ENCODE measurements around the gene PBX1. TPM values are rescaled to one million over a fixed set of nuclear protein-coding genes. Genes with fewer than 3 reads are reported as not detected.

Gene PBX1
- total and polyA plus RNA-seq, 2 experiments from 2014 or later = 40.0 to 104 TPM

DNA sequence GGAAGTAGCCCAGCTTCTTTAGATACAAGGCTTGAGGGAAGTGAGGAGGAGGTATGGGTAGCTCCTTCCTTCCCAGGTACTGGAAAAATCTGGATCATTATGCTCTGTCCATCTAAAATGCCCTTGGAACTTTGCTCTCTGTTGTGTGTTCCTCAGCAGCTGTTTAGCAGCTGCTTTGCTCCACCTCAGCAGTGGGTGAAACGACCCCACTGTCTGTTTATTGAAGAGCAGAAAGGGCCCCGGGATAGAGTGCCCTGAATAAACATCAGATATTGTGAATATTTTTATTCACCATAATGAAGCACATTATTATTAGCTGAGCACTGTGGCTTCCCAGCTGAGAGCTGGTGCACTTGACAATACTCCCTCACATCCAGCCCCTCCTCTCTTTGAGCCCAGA, 237.9 kb downstream of the PBX1 start:
- no peak for ATAC-seq
- no peaks in the 10 kb centered on the region for H3K4me1 ChIP-seq (ENCODE audit: insufficient read depth)
- H3K4me3 ChIP-seq = no peak overlapping the region
- peaks cover 9% of the 10 kb centered on the region; the same call in 1 of the 2 replicates for H4K20me1 ChIP-seq (replicated peaks; ENCODE audit: insufficient read depth)
- no peaks in the 10 kb centered on the region for H3K27me3 Mint-ChIP-seq (ENCODE audit: insufficient read depth, low read depth, poor library complexity)
- no peak overlapping the region for H3K4me2 ChIP-seq
- H3F3A ChIP-seq (replicated peaks; ENCODE audit: low read depth) = no peaks in the 10 kb centered on the region
- no peaks in the 10 kb centered on the region for H3K4me1 Mint-ChIP-seq
- no peaks in the 10 kb centered on the region for H3K27me3 ChIP-seq (ENCODE audit: insufficient read depth)
- H3K9me3 Mint-ChIP-seq = no peaks in the 10 kb centered on the region
- H3K36me3 Mint-ChIP-seq (ENCODE audit: low read depth) = peaks cover 41% of the 10 kb centered on the region
- H3K36me3 ChIP-seq (ENCODE audit: insufficient read depth) = peaks cover 13% of the 10 kb centered on the region
- no peak overlapping the region for H2AFZ ChIP-seq
- no peaks in the 10 kb centered on the region for H3K9me2 ChIP-seq (ENCODE audit: insufficient read depth)
- no peak overlapping the region for H3K4me3 Mint-ChIP-seq
- DNase-seq (ENCODE audit: low spot score) = no peak
- TF ChIP-seq EZH2 (IDR thresholded peaks at IDR 0.05; ENCODE audit: low read depth, unreplicated experiment) (no peak), NANOG (IDR thresholded peaks at IDR 0.05; ENCODE audit: borderline replicate concordance) (no peak), CREB1 (CRISPR knock-in tag; IDR thresholded peaks at IDR 0.05; ENCODE audit: low read depth) (no peak)
- peaks cover 24% of the 10 kb centered on the region for H3K79me2 ChIP-seq (replicated peaks; ENCODE audit: insufficient read depth)
- H3K27ac ChIP-seq (ENCODE audit: low read depth) = no peak overlapping the region
- no peak overlapping the region for H3K27ac Mint-ChIP-seq

GRCh38 chr1:164801246-164801731, 242.3 kb downstream of the PBX1 start:
- H3K4me1 Mint-ChIP-seq = no peaks in the 10 kb centered on the region
- Histone ChIP-seq H3K36me3 (ENCODE audit: insufficient read depth) (peaks cover 10% of the 10 kb centered on the region), H3K79me2 (replicated peaks; ENCODE audit: insufficient read depth) (0 out of 2 replicates have a peak, but pooled peaks cover 3% of the 10 kb centered on the region), H2AFZ (no peak overlapping the region), H3K9me2 (ENCODE audit: insufficient read depth) (no peaks in the 10 kb centered on the region), H3K4me1 (ENCODE audit: insufficient read depth) (no peaks in the 10 kb centered on the region), H3K27ac (ENCODE audit: low read depth) (no peak overlapping the region), H4K20me1 (replicated peaks; ENCODE audit: insufficient read depth) (peaks cover 12% of the 10 kb centered on the region), H3F3A (replicated peaks; ENCODE audit: low read depth) (no peaks in the 10 kb centered on the region), H3K4me2 (no peak overlapping the region), H3K27me3 (ENCODE audit: insufficient read depth) (no peaks in the 10 kb centered on the region), H3K4me3 (no peak overlapping the region)
- H3K36me3 Mint-ChIP-seq (ENCODE audit: low read depth) = peaks cover 31% of the 10 kb centered on the region; the same call in 2 of the 3 replicates
- TF ChIP-seq POLR2AphosphoS5 (IDR thresholded peaks at IDR 0.05; ENCODE audit: low read depth) = no peak
- TF ChIP-seq EZH2phosphoT487 (IDR thresholded peaks at IDR 0.05; ENCODE audit: unreplicated experiment) = no peak
- no peak for TF ChIP-seq NANOG (IDR thresholded peaks at IDR 0.05; ENCODE audit: borderline replicate concordance)
- no peak for DNase-seq (ENCODE audit: low spot score)
- H3K9me3 Mint-ChIP-seq = no peaks in the 10 kb centered on the region
- H3K27ac Mint-ChIP-seq = no peak overlapping the region
- H3K27me3 Mint-ChIP-seq (ENCODE audit: insufficient read depth, low read depth, poor library complexity) = no peaks in the 10 kb centered on the region
- H3K4me3 Mint-ChIP-seq = no peak overlapping the region
- no peak for ATAC-seq

GRCh38 chr1:164801791-164802502, 243.0 kb downstream of the PBX1 start:
- Histone ChIP-seq H3K27ac (ENCODE audit: low read depth) (no peak overlapping the region), H3K36me3 (ENCODE audit: insufficient read depth) (peaks cover 10% of the 10 kb centered on the region), H3F3A (replicated peaks; ENCODE audit: low read depth) (no peaks in the 10 kb centered on the region), H3K27me3 (ENCODE audit: insufficient read depth) (no peaks in the 10 kb centered on the region), H3K4me3 (no peak overlapping the region), H3K4me1 (ENCODE audit: insufficient read depth) (no peaks in the 10 kb centered on the region), H4K20me1 (replicated peaks; ENCODE audit: insufficient read depth) (peaks cover 14% of the 10 kb centered on the region), H3K9me2 (ENCODE audit: insufficient read depth) (no peaks in the 10 kb centered on the region), H2AFZ (no peak overlapping the region), H3K79me2 (replicated peaks; ENCODE audit: insufficient read depth) (0 out of 2 replicates have a peak, but pooled peaks cover 2% of the 10 kb centered on the region), H3K4me2 (no peak overlapping the region)
- H3K36me3 Mint-ChIP-seq (ENCODE audit: low read depth) = peaks cover 36% of the 10 kb centered on the region; the same call in 2 of the 3 replicates
- DNase-seq (ENCODE audit: low spot score) (no peak), ATAC-seq (no peak)
- H3K9me3 Mint-ChIP-seq = no peaks in the 10 kb centered on the region
- no peaks in the 10 kb centered on the region for H3K4me1 Mint-ChIP-seq
- no peaks in the 10 kb centered on the region for H3K27me3 Mint-ChIP-seq (ENCODE audit: insufficient read depth, low read depth, poor library complexity)
- H3K4me3 Mint-ChIP-seq = no peak overlapping the region
- H3K27ac Mint-ChIP-seq = no peak overlapping the region
- TF ChIP-seq POLR2AphosphoS5 (IDR thresholded peaks at IDR 0.05; ENCODE audit: low read depth) = no peak
- no peak for TF ChIP-seq REST (IDR thresholded peaks at IDR 0.05; ENCODE audit: unreplicated experiment)
- TF ChIP-seq JUNB (IDR thresholded peaks at IDR 0.05; ENCODE audit: unreplicated experiment) = no peak
- no peak for TF ChIP-seq NANOG (IDR thresholded peaks at IDR 0.05; ENCODE audit: borderline replicate concordance)
- no peak for TF ChIP-seq EZH2phosphoT487 (IDR thresholded peaks at IDR 0.05; ENCODE audit: unreplicated experiment)
- TF ChIP-seq ZNF114 (CRISPR knock-in tag; IDR thresholded peaks at IDR 0.05) = no peak
- no peak for TF ChIP-seq ZNF331 (CRISPR knock-in tag; IDR thresholded peaks at IDR 0.05; ENCODE audit: low read depth)
- TF ChIP-seq CREB1 (CRISPR knock-in tag; IDR thresholded peaks at IDR 0.05; ENCODE audit: low read depth) = no peak

All from GM23338 (cell line).